ENCODE measurements around the gene MYOD1. TPM values are rescaled to one million over a fixed set of nuclear protein-coding genes. Genes with fewer than 3 reads are reported as not detected.

Gene MYOD1
- total and polyA plus RNA-seq, 9 of the 15 experiments (the other 6 are each of a cell fraction or from before 2014, with no cell fraction given), result not detected

DNA sequence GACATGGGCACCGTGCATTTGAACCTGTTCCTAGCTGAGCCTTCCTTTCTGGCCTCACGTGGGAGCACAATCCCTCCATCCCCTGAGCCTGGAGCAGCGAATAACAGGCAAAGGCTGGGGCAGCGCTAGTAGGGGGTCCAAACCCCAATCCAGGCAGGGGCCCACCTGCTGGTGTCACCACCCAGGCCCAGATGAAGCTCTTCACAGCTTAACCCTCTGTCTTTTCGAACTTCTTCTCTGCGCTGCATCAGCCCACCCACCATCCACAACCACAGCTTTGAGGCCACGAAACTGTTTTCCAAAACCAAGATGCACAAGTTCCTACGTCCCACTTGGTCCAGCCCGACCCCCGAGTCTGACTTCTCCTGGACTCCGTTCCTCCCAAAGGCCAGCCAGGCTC, 26.7 kb downstream of the MYOD1 start:
- no peak overlapping the region for H3K27ac ChIP-seq (ENCODE audit: extremely low read depth, low read depth, low read length)
- in situ Hi-C loops (cut with MboI) (no loop called here), intact Hi-C loops (cut with micrococcal nuclease) (no loop called here)
- H3K4me3 ChIP-seq, result no peak overlapping the region
- TF ChIP-seq RBBP5 (IDR thresholded peaks at IDR 0.05; ENCODE audit: borderline replicate concordance, insufficient read depth, low read length, poor library complexity, severe bottlenecking), result no peak
- no TSS peak for BruUV-seq (replicated peaks)
- FAIRE-seq, result no peak
- no peaks in the 10 kb centered on the region for H3K4me1 ChIP-seq (replicated peaks in 1 of 2; ENCODE audit: control insufficient read depth in 2 of 2, insufficient read depth in 2 of 2, low read length in 2 of 2)
- no peak overlapping the region for H2AFZ ChIP-seq (ENCODE audit: low read depth, low read length)
- 2% methylated on average over 11 of the region's 11 CpGs for WGBS (ENCODE audit: insufficient coverage, low coverage, missing lambda C conversion rate)
- no peak overlapping the region for H3K4me2 ChIP-seq (ENCODE audit: insufficient read depth, low read length)
- no peak for DNase-seq (ENCODE audit: extremely low read depth in 1 of 4, low spot score in 3 of 4)
- ATAC-seq, result no peak
- no peak overlapping the region for H3K9ac ChIP-seq (ENCODE audit: insufficient read depth in 1 of 2, low read depth in 2 of 2, low read length in 2 of 2)
- no peaks in the 10 kb centered on the region for H3K9me3 ChIP-seq (replicated peaks; ENCODE audit: control insufficient read depth, insufficient read depth, low read depth, low read length)
- peaks cover 7 to 65% of the 10 kb centered on the region in 2 experiments; a peak in 3 of 5 replicates for H3K27me3 ChIP-seq (ENCODE audit: control insufficient read depth in 2 of 2, insufficient read depth in 2 of 2, low read length in 2 of 2)
- POLR2A ChIA-PET, result no interaction called here
- no peaks in the 10 kb centered on the region for H3K36me3 ChIP-seq (ENCODE audit: control insufficient read depth, insufficient read depth, low read length)
- H4K20me1 ChIP-seq (replicated peaks; ENCODE audit: control insufficient read depth, insufficient read depth, low read length), result peaks cover 15% of the 10 kb centered on the region; the same call in 1 of the 2 replicates
- no peaks in the 10 kb centered on the region for H3K79me2 ChIP-seq (ENCODE audit: control insufficient read depth, insufficient read depth, low read length)
- H3K9me1 ChIP-seq (ENCODE audit: control insufficient read depth, insufficient read depth, low read length), result no peaks in the 10 kb centered on the region
- CTCF ChIA-PET (ENCODE audit: low intra/inter-chr PET ratio), result no interaction called here

DNA sequence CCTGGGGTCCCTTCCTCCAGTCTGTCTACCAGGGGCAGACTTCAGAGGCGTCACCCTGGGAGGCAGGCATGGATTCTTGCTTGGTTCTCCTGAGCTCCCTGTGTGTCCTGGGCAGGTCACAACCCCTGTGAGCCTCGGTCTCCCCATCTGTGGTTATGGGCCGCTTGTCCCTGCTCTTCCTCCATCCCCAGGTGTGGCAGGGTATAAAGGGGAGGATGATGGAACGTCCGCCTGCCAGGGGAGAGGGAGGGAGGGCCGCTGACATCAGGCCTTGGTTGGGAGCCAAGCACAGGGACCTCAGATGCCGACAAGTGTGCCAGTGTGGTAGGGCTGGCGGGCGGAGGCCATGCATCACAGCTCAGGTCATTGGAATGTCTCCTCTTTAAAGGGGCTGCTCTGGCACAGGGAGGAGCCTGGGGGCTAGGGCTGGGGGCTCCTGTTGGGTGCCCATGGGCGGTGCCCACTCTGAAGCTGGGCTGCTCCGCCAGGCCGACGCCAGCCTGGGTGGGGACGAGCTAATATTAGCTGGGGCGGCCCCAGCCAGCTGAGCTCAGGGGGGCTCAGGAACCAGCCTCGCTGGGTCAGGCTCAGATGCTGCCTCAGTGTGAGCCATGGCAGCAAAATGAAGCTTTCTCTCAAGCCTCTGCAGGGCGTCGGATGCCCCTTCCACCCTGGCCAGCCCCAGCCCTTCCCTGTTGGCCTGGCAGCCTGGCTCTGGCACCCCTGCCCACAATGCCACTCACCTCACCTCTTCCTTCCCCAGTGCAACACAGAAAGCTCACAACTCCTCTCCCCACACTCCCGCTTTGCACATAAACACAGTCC, 28.0 kb downstream of the MYOD1 start:
- ChIA-PET POLR2A (interaction anchor here (0.5 to 1.6 kb wide), 2 partner anchors 7 to 209 kb away, joined by 3 read pairs; no protein-coding TSS in a partner anchor), CTCF (ENCODE audit: low intra/inter-chr PET ratio) (no interaction called here)
- 3% methylated on average over 17 of the region's 19 CpGs for WGBS (ENCODE audit: insufficient coverage, low coverage, missing lambda C conversion rate)
- Histone ChIP-seq H4K20me1 (replicated peaks; ENCODE audit: control insufficient read depth, insufficient read depth, low read length) (peaks cover 15% of the 10 kb centered on the region; the same call in 1 of the 2 replicates), H3K27ac (ENCODE audit: extremely low read depth, low read depth, low read length) (no peak overlapping the region), H3K27me3 (ENCODE audit: control insufficient read depth in 2 of 2, insufficient read depth in 2 of 2, low read length in 2 of 2) (peaks cover 7 to 67% of the 10 kb centered on the region in 2 experiments; a peak in 3 of 5 replicates), H3K9me3 (replicated peaks; ENCODE audit: control insufficient read depth, insufficient read depth, low read depth, low read length) (no peaks in the 10 kb centered on the region), H3K9ac (ENCODE audit: insufficient read depth in 1 of 2, low read depth in 2 of 2, low read length in 2 of 2) (no peak overlapping the region), H3K9me1 (ENCODE audit: control insufficient read depth, insufficient read depth, low read length) (no peaks in the 10 kb centered on the region), H2AFZ (ENCODE audit: low read depth, low read length) (no peak overlapping the region), H3K4me2 (ENCODE audit: insufficient read depth, low read length) (no peak overlapping the region), H3K4me1 (replicated peaks in 1 of 2; ENCODE audit: control insufficient read depth in 2 of 2, insufficient read depth in 2 of 2, low read length in 2 of 2) (no peaks in the 10 kb centered on the region), H3K79me2 (ENCODE audit: control insufficient read depth, insufficient read depth, low read length) (no peaks in the 10 kb centered on the region), H3K36me3 (ENCODE audit: control insufficient read depth, insufficient read depth, low read length) (no peaks in the 10 kb centered on the region), H3K4me3 (no peak overlapping the region)
- intact Hi-C loops (cut with micrococcal nuclease) (no loop called here), in situ Hi-C loops (cut with MboI) (no loop called here)
- no TSS peak for BruUV-seq (replicated peaks)
- ATAC-seq (no peak), FAIRE-seq (no peak), DNase-seq (ENCODE audit: extremely low read depth in 1 of 4, low spot score in 3 of 4) (no peak)
- TF ChIP-seq, protein P1, sequence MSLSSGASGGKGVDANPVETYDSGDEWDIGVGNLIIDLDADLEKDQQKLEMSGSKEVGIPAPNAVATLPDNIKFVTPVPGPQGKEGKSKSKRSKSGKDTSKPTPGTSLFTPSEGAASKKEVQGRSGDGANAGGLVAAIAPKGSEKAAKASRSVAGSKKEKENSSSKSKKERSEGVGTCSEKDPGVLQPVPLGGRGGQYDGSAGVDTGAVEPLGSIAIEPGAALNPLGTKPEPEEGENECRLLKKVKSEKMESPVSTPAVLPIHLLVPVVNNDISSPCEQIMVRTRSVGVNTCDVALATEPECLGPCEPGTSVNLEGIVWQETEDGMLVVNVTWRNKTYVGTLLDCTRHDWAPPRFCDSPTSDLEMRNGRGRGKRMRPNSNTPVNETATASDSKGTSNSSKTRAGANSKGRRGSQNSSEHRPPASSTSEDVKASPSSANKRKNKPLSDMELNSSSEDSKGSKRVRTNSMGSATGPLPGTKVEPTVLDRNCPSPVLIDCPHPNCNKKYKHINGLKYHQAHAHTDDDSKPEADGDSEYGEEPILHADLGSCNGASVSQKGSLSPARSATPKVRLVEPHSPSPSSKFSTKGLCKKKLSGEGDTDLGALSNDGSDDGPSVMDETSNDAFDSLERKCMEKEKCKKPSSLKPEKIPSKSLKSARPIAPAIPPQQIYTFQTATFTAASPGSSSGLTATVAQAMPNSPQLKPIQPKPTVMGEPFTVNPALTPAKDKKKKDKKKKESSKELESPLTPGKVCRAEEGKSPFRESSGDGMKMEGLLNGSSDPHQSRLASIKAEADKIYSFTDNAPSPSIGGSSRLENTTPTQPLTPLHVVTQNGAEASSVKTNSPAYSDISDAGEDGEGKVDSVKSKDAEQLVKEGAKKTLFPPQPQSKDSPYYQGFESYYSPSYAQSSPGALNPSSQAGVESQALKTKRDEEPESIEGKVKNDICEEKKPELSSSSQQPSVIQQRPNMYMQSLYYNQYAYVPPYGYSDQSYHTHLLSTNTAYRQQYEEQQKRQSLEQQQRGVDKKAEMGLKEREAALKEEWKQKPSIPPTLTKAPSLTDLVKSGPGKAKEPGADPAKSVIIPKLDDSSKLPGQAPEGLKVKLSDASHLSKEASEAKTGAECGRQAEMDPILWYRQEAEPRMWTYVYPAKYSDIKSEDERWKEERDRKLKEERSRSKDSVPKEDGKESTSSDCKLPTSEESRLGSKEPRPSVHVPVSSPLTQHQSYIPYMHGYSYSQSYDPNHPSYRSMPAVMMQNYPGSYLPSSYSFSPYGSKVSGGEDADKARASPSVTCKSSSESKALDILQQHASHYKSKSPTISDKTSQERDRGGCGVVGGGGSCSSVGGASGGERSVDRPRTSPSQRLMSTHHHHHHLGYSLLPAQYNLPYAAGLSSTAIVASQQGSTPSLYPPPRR (CRISPR knock-in tag; IDR thresholded peaks at IDR 0.05; ENCODE audit: borderline replicate concordance), result no peak
- TF ChIP-seq BRF1 (IDR thresholded peaks at IDR 0.05; ENCODE audit: borderline replicate concordance, extremely low read depth, insufficient read length), result no peak
- TF ChIP-seq, protein P2, sequence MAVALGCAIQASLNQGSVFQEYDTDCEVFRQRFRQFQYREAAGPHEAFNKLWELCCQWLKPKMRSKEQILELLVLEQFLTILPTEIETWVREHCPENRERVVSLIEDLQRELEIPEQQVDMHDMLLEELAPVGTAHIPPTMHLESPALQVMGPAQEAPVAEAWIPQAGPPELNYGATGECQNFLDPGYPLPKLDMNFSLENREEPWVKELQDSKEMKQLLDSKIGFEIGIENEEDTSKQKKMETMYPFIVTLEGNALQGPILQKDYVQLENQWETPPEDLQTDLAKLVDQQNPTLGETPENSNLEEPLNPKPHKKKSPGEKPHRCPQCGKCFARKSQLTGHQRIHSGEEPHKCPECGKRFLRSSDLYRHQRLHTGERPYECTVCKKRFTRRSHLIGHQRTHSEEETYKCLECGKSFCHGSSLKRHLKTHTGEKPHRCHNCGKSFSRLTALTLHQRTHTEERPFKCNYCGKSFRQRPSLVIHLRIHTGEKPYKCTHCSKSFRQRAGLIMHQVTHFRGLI (CRISPR knock-in tag; IDR thresholded peaks at IDR 0.05), result no peak
